SK-N-MC (cell line): ENCODE results near the gene ZNF846.

Experiments
- EZH2 ChIP-seq: fragments of 200-600 bp; sonication (generic); IDR thresholded peaks from one replicate; pipeline ENCODE4 v1.6.1; 2017; ENCODE audit warnings: antibody characterized with exemption
- FOXP2 ChIP-seq: optimal IDR thresholded peaks from 2 replicates; pipeline ENCODE3; 2011; ENCODE audit warnings: mild to moderate bottlenecking, moderate library complexity; ENCODE audit not compliant: insufficient read depth; ENCODE audit errors: extremely low read length, control extremely low read depth
- POLR2AphosphoS5 ChIP-seq: IDR thresholded peaks from 2 replicates; pipeline ENCODE4 v1.6.1; 2012; ENCODE audit warnings: mild to moderate bottlenecking, low read depth, low read length, borderline replicate concordance

- TF ChIP-seq POLR2AphosphoS5 (no peak), EZH2 (no peak), FOXP2 (no peak)
Observed at GRCh38 chr19:9801976-9802375, 33.4 kb upstream of the ZNF846 start.
